Fibroblast of skin of right quadriceps (primary cell): ENCODE data around the gene CAMSAP1.
A peak's percentile ranks its signal among the peaks of the same experiment; 100 is the strongest.
"Not testable (repeated sequence)": the region's sequence is repeated elsewhere in the genome, so short reads cannot be mapped to it uniquely, and the experiment has no call there.

Experiments
- DNase-seq: peaks from one replicate; pipeline ENCODE4 v3.0.0-alpha.2; 2013

CAMSAP1 gene

GRCh38 chr9:135895202-135895848 lies 12.0 kb downstream of the CAMSAP1 start:
- DNase-seq, result no peak

GRCh38 chr9:135893104-135893503 lies 14.2 kb downstream of the CAMSAP1 start:
- DNase-seq, result no peak

- DNase-seq, result not testable (repeated sequence)
Measured at GRCh38 chr9:135892327-135892726, 15.0 kb downstream of the CAMSAP1 start.

GRCh38 chr9:135891027-135891631 lies 16.2 kb downstream of the CAMSAP1 start:
- no peak for DNase-seq

- DNase-seq, result no peak
Measured at GRCh38 chr9:135890190-135891026, 16.9 kb downstream of the CAMSAP1 start.

GRCh38 chr9:135889564-135890189 lies 17.7 kb downstream of the CAMSAP1 start:
- DNase-seq, result no peak

GRCh38 chr9:135888766-135889394 lies 18.5 kb downstream of the CAMSAP1 start:
- DNase-seq, result no peak

GRCh38 chr9:135888126-135888765 lies 19.1 kb downstream of the CAMSAP1 start:
- no peak for DNase-seq

- DNase-seq, result no peak
Measured at GRCh38 chr9:135887585-135888050, 19.7 kb downstream of the CAMSAP1 start.

GRCh38 chr9:135887021-135887507 lies 20.3 kb downstream of the CAMSAP1 start:
- DNase-seq, result no peak

- no peak for DNase-seq
Measured at GRCh38 chr9:135886147-135886981, 21.0 kb downstream of the CAMSAP1 start.

GRCh38 chr9:135885100-135885853 lies 22.1 kb downstream of the CAMSAP1 start:
- DNase-seq, result peak; percentile 35

GRCh38 chr9:135884328-135885035 lies 22.9 kb downstream of the CAMSAP1 start:
- DNase-seq, result peak; percentile 31

- DNase-seq, result no peak
Measured at GRCh38 chr9:135883410-135884089, 23.8 kb downstream of the CAMSAP1 start.

GRCh38 chr9:135882011-135882410 lies 25.3 kb downstream of the CAMSAP1 start:
- no peak for DNase-seq

GRCh38 chr9:135880438-135880837 lies 26.9 kb downstream of the CAMSAP1 start:
- DNase-seq, result no peak

- no peak for DNase-seq
Measured at GRCh38 chr9:135879619-135880018, 27.7 kb downstream of the CAMSAP1 start.

GRCh38 chr9:135879237-135879601 lies 28.1 kb downstream of the CAMSAP1 start:
- no peak for DNase-seq
